GM19238 (cell line): ENCODE results near the gene GCK.

Experiments used
- DNase-seq: peaks from one replicate; pipeline ENCODE4 v3.0.0; 2011; ENCODE audit warnings: low spot score; ENCODE audit not compliant: insufficient read length

The GCK gene

GRCh38 chr7:44156453-44157010 is 32.7 kb downstream of the GCK start:
- no peak for DNase-seq

- no peak for DNase-seq
Measured at GRCh38 chr7:44155191-44156185, 33.8 kb downstream of the GCK start.

- no peak for DNase-seq
Measured at GRCh38 chr7:44154703-44155102, 34.5 kb downstream of the GCK start.

GRCh38 chr7:44153948-44154335 is 35.3 kb downstream of the GCK start:
- no peak for DNase-seq

GRCh38 chr7:44152971-44153947 is 36.0 kb downstream of the GCK start:
- DNase-seq, result no peak

- DNase-seq, result no peak
Measured at GRCh38 chr7:44151956-44152355, 37.3 kb downstream of the GCK start.

GRCh38 chr7:44150966-44151941 is 38.0 kb downstream of the GCK start:
- no peak for DNase-seq

GRCh38 chr7:44150466-44150832 is 38.8 kb downstream of the GCK start:
- DNase-seq, result no peak

- DNase-seq, result no peak
Measured at GRCh38 chr7:44149571-44150465, 39.4 kb downstream of the GCK start.

GRCh38 chr7:44148961-44149536 is 40.2 kb downstream of the GCK start:
- DNase-seq, result no peak

GRCh38 chr7:44148166-44148565 is 41.1 kb downstream of the GCK start:
- no peak for DNase-seq

GRCh38 chr7:44147026-44147991 is 41.9 kb downstream of the GCK start:
- DNase-seq, result no peak

- peak; percentile 69 for DNase-seq
Measured at GRCh38 chr7:44145969-44146911, 43.0 kb downstream of the GCK start.

- no peak for DNase-seq
Measured at GRCh38 chr7:44145479-44145968, 43.7 kb downstream of the GCK start.

- DNase-seq, result no peak
Measured at GRCh38 chr7:44144968-44145478, 44.2 kb downstream of the GCK start.

GRCh38 chr7:44144426-44144967 is 44.7 kb downstream of the GCK start:
- DNase-seq, result no peak
